Measurements from ENCODE around the gene NEK10.

DNA sequence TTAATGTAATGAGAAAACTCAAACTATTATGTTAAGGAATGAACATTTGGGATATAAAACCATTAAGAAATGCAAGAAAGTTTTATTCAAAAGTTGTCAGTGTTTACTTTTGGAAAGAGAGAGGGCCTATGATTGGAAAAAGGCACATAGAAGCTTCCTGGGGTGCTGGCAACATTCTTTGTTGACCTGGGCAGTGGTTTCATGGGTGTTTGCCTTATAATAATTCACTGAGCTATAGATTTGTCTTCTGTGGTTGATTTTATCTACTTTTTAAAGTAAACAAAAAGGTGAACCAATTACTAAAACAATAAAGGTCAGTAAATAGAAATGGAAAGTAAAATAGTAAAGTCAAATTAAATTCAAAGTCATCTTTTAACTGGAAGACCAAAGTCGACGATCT lies 308.8 kb downstream of the NEK10 start:
- TF ChIP-seq EZH2 (IDR thresholded peaks at IDR 0.05) (no peak), CTCF (IDR thresholded peaks at IDR 0.05 in 2 of 3, conservative IDR thresholded peaks at IDR 0.05 in 1 of 3; ENCODE audit: borderline replicate concordance in 1 of 3, insufficient read depth in 1 of 3, low read depth in 2 of 3, low read length in 2 of 3) (no peak), EZH2phosphoT487 (IDR thresholded peaks at IDR 0.05; ENCODE audit: borderline replicate concordance) (no peak)
